ENCODE data around the gene SASH1. TPM values are rescaled to one million over a fixed set of nuclear protein-coding genes. Genes with fewer than 3 reads are reported as not detected.

SASH1 gene
- polyA plus RNA-seq, 1 experiment, result 27.0 TPM

DNA sequence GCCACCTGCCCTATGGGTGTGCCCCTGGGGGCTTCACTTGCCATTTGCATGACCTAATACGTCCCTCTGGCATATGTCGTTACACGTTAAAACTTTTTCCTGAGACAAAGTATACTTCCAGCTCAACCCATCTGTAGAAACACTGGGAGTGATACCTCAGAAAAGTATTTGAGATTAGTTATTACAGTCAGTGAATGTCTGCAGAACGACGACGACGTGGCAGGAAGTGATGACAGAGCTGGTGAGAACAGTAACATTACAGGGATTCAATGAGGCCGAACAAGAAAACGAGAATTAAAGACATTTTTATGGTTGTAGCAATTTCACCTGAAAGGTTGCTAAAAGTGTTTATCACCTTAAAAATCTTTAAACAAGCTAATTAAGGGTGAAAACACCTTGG lies 40.2 kb downstream of the SASH1 start:
- CTCF ChIA-PET, result no interaction called here
- no peak overlapping the region for H3K27ac ChIP-seq (ENCODE audit: low read depth, low read length)
- POLR2A ChIA-PET, result interaction anchor here (0.7 kb wide), 1 partner anchor 106 kb away, joined by 3 read pairs; no protein-coding TSS in a partner anchor
- no peak for DNase-seq (ENCODE audit: low read depth, low spot score)
- no peaks in the 10 kb centered on the region for H3K9me3 ChIP-seq (ENCODE audit: control insufficient read depth, insufficient read depth, low read length)
- no peaks in the 10 kb centered on the region for H3K27me3 ChIP-seq (ENCODE audit: control insufficient read depth, insufficient read depth, low read length)
- no peak overlapping the region for H3K4me3 ChIP-seq (ENCODE audit: low read depth, low read length)
- TF ChIP-seq, protein P1, sequence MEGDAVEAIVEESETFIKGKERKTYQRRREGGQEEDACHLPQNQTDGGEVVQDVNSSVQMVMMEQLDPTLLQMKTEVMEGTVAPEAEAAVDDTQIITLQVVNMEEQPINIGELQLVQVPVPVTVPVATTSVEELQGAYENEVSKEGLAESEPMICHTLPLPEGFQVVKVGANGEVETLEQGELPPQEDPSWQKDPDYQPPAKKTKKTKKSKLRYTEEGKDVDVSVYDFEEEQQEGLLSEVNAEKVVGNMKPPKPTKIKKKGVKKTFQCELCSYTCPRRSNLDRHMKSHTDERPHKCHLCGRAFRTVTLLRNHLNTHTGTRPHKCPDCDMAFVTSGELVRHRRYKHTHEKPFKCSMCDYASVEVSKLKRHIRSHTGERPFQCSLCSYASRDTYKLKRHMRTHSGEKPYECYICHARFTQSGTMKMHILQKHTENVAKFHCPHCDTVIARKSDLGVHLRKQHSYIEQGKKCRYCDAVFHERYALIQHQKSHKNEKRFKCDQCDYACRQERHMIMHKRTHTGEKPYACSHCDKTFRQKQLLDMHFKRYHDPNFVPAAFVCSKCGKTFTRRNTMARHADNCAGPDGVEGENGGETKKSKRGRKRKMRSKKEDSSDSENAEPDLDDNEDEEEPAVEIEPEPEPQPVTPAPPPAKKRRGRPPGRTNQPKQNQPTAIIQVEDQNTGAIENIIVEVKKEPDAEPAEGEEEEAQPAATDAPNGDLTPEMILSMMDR (IDR thresholded peaks at IDR 0.05; ENCODE audit: low read depth, low read length), result no peak

DNA sequence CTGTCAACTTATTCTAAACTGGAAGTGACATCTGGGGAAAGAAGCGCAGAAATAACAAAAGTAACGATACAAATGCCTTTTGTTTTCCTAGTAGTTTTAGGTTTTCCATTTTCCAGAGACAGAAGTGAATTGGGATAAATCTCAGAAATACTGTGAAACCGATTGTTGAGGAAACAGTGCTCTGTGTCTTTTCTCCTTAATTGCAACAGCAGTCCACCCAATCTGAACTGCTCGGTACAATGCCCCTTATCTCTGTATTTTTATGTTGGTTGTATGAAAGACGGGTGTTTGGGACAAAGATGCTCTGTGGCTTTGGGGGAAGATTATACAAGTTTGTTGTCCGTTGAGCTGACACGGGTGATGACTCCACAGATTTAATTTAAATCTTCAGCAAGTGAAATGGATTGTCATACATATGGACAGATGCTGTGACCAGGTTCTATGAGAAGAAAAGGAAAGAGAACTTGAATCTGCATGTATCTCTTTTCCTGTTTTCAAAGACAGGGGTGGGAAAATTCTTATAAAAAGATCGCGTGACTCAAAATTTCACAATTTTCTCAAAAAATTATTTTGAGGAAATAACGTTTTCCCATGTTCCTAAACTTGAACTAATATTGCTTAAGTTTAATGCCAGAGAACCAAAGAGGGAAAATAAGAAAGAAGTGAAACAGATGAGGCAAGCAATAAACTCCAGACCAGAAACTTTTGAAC lies 41.2 kb downstream of the SASH1 start:
- H3K27me3 ChIP-seq (ENCODE audit: control insufficient read depth, insufficient read depth, low read length), result no peaks in the 10 kb centered on the region
- ChIA-PET POLR2A (no interaction called here), CTCF (no interaction called here)
- no peak overlapping the region for H3K4me3 ChIP-seq (ENCODE audit: low read depth, low read length)
- TF ChIP-seq, protein P1 (IDR thresholded peaks at IDR 0.05; ENCODE audit: low read depth, low read length), result no peak
- no peak overlapping the region for H3K27ac ChIP-seq (ENCODE audit: low read depth, low read length)
- DNase-seq (ENCODE audit: low read depth, low spot score), result no peak
- H3K9me3 ChIP-seq (ENCODE audit: control insufficient read depth, insufficient read depth, low read length), result no peaks in the 10 kb centered on the region

DNA sequence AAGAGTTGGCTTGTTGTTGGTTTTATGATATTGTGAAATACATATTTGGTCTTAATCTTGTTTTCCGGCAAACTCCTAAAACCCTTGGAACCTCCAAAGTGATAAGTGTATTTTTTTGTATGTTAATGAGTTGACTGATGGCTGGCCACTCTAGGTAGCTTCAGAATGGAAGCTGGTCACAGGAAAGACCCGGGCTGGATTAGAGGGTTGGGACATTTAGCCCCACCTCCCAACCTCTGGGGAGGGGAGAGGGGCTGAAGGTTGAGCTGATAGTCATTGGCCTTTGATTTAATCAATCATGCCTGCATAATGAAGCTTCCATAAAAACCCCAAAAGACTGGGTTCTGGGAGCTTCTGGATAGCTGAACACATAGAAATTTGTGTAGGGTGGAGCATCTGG lies 42.7 kb downstream of the SASH1 start:
- Histone ChIP-seq H3K27me3 (ENCODE audit: control insufficient read depth, insufficient read depth, low read length) (no peaks in the 10 kb centered on the region), H3K27ac (ENCODE audit: low read depth, low read length) (no peak overlapping the region), H3K4me3 (ENCODE audit: low read depth, low read length) (no peak overlapping the region), H3K9me3 (ENCODE audit: control insufficient read depth, insufficient read depth, low read length) (no peaks in the 10 kb centered on the region; the same call in 1 of the 2 replicates)
- CTCF ChIA-PET, result interaction anchor here (0.5 to 0.7 kb wide), 2 partner anchors 34 to 61 kb away, joined by 3 to 7 read pairs; no protein-coding TSS in a partner anchor
- DNase-seq (ENCODE audit: low read depth, low spot score), result no peak
- POLR2A ChIA-PET, result no interaction called here
- TF ChIP-seq, protein P1 (IDR thresholded peaks at IDR 0.05; ENCODE audit: low read depth, low read length), result no peak

DNA sequence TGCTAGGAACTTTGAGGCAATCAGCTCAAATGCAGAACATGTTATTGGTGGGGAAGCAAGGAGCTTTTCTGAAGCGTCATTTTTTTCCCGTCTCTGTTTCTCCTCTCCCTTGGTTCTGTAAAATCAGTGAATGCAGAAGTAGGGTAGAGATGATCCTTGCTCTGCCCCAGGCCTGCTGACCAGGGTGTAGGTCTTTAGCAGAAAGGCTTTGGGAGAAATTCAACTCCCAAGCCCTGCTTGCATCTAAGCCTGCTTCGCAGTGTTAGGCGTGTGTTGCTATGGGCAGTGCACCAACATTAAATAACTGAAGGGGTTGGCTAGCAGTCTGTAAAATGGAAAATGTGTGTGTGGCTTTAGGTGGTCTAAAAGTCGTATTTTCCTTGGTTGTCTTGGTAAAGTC lies 45.9 kb downstream of the SASH1 start:
- ChIA-PET CTCF (no interaction called here), POLR2A (no interaction called here)
- DNase-seq (ENCODE audit: low read depth, low spot score), result no peak

DNA sequence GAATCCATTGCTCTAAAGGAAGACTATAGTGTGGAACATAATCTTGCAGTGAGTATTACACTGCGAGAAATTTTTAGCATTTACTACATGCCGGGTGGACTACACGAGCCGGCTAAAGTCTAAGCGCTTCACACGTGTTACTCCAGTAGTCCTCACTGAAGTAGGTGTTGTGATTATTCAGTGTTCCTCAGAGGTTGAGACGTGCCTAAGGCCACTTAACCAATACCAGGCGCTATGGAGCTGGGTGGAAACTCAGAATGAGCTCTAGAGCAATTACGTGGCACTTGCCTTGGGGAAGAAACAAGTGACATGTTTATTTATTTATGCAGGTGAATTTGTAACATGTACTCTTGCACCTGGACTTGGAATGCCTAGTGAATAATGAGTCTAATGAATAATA lies 46.4 kb downstream of the SASH1 start:
- no peaks in the 10 kb centered on the region for H3K27me3 ChIP-seq (ENCODE audit: control insufficient read depth, insufficient read depth, low read length)
- POLR2A ChIA-PET, result no interaction called here
- TF ChIP-seq, protein P1 (IDR thresholded peaks at IDR 0.05; ENCODE audit: low read depth, low read length), result no peak
- no peak overlapping the region for H3K4me3 ChIP-seq (ENCODE audit: low read depth, low read length)
- H3K9me3 ChIP-seq (ENCODE audit: control insufficient read depth, insufficient read depth, low read length), result no peaks in the 10 kb centered on the region; the same call in 1 of the 2 replicates
- CTCF ChIA-PET, result no interaction called here
- H3K27ac ChIP-seq (ENCODE audit: low read depth, low read length), result no peak overlapping the region
- no peak for DNase-seq (ENCODE audit: low read depth, low spot score)

More for the DNA sequence above, 45.9 kb downstream of the SASH1 start:
- Histone ChIP-seq H3K4me3 (ENCODE audit: low read depth, low read length) (no peak overlapping the region), H3K27me3 (ENCODE audit: control insufficient read depth, insufficient read depth, low read length) (no peaks in the 10 kb centered on the region), H3K27ac (ENCODE audit: low read depth, low read length) (peak overlapping the region; percentile 11), H3K9me3 (ENCODE audit: control insufficient read depth, insufficient read depth, low read length) (no peaks in the 10 kb centered on the region; the same call in 1 of the 2 replicates)
- TF ChIP-seq, protein P1 (IDR thresholded peaks at IDR 0.05; ENCODE audit: low read depth, low read length), result no peak
